HCEC 1CT (cell line): ENCODE data around the gene KIF12.

Experiments used
- DNase-seq: peaks from one replicate; pipeline ENCODE4 v3.0.0-alpha.2; 2017

Gene KIF12

GRCh38 chr9:114123031-114123977, 24.2 kb upstream of the KIF12 start:
- DNase-seq = no peak

- DNase-seq = no peak
Observed at GRCh38 chr9:114122136-114123027, 23.3 kb upstream of the KIF12 start.

DNA sequence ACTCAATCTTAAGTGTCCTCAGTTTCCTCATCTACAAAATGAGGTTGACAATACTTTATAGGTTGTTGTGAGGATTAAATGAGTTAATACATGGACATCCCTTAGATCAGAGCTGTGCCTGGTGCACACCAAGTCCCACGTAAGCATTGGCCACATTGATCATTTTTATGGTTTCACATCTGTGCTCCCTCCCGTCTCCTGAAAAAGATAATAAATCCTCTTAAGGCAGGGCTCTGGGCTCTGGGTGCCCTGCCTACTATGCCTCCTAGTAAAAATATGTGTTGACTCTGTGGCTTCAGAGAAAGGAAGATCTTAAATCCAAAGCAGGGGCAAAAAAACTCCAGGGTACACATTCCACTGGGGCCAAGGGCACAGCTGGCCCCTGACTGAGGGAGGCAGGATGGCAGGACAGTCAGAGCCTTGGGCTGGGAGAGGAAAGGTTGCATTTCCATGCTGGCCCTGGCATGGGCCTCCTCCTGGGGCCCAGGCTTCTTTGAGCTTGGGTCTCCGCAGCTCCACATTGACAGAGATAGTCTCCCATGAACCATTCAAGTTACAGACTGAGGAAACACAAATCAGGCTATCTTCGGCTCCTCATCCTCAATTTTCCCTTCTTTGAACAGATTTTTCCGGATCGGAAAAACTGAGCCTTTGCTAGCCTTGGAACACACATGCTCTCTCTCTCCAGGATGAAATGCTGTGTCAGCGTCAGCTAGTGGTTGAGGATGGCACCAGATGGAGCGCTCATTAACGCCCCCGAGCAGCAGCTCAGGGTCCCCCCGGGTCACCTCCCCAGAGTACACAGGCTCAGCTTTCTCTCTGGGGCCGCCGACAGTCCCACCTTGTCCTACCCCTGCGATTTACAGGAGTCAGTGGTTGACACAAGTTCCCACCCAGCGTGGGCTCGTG, 22.4 kb upstream of the KIF12 start:
- no peak for DNase-seq

DNA sequence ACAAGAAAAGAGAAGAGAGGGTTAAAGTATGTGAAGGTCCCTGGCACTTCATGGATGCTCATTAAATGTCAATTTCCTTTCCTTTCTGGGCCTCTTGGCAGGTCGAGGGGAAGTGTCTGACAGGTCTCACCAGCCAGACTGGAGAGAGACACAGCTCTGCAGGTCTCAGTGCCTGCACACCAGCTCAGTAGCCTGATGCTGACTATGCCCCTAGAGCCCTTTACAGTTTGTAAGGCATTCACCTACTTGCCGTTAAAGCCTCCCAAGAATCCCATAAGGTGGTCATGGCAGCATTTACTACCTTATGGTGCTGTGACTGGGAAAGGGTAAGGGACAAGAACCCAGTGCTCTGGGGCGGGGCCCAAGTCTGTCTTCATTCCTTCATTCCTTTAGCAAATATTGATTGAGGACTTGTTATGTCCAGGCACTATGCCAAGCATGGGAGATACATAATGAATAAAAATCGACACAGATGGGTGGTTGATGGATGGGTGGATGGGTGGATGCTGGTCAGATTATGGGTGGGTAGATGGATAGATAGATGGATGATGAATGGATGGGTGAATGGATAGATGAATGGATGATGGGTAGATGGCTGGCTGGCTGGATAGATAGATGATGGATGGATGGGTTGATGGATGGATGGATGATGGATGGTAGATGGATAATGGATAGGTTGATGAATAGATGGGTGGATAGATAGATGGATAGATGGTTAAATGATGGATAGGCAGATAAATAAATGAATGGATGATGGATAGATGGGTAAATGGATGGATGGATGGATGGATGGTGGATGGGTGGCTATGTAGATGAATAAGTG, 21.3 kb upstream of the KIF12 start:
- DNase-seq = no peak

GRCh38 chr9:114119242-114120191, 20.4 kb upstream of the KIF12 start:
- DNase-seq = no peak

DNA sequence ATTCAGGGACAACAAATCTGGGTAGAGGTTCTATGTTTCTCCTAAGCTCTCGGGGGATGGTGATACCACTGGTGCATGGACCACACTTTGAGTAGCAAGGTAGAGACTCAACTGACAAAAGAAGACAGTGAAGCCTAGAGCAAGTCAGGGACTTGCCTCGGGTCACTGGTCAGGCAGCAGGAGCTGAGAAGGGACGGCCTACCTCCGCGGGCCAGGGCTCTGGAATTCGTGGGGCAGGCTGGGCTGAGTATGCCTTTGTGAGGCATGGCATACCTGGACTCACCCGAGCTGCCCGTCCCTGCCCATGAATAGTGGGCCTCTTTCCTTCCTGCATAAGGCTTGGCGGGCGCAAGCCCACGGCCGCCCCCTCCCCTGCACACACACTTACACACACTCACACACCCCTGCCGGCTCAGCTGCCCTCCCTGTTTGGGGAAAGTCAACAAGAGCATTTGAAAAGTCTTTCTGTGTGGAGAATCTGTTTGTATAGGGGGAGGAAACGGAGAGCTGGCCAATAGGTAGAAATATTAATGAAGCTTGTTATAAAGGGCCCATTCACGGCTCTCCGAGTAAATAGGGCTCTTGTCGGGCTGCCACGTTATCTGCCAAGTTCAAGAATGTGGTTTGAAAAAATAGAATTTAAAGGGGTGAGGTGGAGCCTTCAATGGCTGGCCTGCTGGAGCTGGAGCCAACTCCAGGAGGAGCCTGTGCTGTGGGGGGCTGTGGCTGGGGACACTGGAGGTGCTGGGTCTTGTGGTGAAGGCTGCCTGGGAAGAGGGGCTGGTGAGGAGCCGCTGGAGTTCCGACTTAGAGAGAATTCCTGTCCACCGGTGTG, 19.1 kb upstream of the KIF12 start:
- no peak for DNase-seq

DNA sequence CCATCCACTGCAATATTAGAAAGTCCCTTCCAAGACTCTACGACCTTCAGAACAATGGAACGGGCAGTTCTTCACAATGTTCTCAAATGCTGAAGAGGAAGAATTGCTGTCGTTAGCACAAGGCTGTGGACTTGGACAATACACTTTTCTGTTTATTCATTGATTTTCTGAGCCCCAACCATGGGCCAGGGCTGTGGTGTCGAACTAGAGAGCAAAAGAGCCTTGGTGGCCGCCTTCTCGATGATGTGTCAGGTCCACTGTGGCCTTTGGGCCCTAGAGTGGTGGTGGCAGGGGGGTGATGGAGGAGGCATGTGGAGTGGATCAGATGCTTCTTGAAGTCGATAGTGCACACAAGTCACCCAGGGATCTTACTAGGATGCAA, 18.5 kb upstream of the KIF12 start:
- no peak for DNase-seq

- DNase-seq = no peak
Observed at GRCh38 chr9:114116126-114116747, 17.1 kb upstream of the KIF12 start.

GRCh38 chr9:114115654-114116125, 16.6 kb upstream of the KIF12 start:
- DNase-seq = no peak

DNA sequence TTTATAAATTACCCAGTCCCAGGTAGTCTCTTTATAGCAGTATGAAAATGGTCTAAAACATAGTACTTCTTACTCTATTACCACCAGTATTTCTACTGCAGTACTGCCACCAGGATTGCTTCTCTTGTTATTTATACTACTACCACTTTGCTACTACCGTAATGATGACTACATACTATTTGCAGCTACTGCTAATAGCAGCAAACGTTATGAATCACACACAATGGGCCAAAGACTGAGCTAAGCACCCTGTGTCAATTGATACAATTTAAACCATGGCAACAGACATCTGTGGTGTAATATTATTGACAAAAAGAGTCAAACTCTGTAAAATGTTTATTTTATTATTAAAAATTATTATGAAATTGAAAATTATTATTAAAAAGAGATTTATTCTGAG, 15.3 kb upstream of the KIF12 start:
- peak; percentile 20 for DNase-seq

DNA sequence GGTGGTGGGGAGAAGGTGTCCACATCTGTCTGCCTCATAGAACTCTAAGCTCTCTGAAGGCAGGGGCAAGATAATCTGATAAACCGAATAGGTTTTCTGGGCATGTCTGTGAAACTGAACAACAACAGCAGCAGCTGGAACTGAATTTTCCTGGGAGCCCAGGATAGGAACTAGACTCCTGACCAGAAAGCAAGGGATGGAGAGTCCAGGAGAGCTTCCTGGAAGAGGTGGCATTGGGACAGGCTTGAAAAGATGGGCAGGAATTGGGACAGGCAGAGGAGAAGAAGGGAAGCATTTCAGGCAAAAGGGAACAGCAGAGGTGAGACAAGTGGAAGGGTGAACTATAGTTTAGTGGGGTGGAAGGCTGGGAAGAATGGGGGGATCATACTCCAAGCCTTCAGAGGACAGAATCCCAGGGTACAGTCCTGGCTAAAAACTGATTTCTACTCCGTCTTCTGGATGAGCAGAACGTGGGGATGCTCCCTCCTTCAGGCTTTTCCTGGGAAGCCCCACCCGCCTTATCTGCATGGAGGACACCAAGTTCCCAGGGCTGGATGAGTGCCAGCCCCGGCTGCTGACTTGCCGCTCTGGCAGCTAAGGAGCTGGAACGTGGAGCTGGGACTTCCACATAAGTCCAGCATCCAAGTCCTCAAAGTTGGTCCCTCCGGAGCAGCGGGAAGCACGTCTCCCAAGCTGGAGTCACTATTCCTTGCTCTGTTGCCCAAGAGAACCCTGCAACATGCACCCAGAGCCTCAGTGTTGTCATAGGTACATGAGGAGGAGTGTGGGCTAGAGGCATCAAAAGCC, 13.9 kb upstream of the KIF12 start:
- DNase-seq = peak; percentile 43

DNA sequence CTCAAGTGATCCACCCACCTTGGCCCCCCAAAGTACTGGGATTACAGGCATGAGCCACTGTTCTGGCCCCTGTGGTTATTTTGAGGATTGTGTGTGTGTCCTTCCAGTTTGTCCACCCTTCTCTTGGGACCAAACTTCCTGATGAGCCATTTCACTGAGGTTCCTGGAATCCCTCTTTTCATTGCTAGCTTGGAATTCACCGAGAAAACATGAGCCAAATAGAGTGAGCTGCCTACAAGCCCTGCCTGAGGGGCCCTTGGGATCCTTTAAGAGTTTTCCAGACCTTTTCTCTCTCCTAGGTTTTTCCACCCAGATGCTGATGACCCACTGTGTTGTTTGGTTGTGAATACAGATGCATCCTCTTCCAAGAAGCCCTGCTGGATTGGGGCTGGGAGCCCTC, 13.2 kb upstream of the KIF12 start:
- no peak for DNase-seq

DNA sequence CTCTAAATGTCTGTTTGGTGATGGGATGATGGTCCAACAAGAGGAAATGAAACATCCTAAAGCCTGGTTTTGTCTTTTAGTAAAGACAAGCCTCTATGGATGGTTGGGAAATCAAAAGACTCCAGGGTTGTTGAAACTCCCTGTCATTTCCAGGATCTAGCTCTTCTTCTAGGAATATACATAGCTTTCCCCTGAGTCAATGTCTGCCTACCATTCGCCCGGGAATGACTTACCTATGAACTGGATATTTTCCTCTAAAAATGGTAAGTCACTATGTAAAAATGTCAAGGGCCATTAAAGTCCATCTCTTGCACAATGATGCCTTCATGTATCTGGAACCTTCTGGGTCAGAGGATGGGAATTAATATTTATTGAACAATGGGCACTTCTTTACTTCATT, 11.1 kb upstream of the KIF12 start:
- peak; percentile 84 for DNase-seq

GRCh38 chr9:114109124-114109523, 10.0 kb upstream of the KIF12 start:
- DNase-seq = no peak

DNA sequence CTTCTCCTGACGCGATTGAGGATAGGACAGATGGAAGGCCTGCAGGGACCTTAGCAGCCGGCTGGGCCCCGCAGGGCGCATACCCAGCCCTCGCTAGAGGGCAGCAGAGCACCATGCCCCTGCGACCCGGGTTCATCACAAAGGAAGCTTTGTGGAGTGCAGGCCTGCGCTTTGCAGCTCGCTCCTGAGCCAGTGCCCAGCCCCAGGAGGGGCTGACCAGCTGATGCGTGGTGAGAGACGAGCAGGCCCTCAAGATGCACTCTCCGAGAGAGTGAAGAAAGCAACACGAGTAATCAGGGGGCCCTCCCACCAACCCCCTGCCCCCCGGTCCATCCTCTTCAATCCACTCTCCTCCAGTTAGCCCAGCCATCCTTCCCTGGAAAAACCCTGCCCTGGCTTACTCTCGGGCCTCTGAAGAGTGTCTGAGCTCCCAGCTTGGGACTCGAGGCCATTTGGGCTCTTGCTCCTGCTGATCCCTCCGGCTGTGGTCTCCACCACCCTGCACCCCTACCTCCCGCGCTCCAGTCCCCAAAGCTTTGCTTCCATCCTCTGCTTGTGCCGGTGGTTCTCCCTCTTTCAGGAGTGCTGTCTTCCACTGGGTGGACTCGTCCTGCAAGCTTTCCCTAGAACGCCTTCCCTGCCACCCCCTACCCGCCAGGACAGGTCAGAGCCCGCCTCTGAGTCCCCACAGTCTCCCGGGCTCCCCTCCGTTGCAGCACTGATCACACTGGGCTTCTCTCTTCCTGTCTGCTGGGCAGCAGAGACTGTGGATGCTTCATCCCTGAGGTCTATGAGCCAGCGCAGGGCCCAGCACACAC, 9.1 kb upstream of the KIF12 start:
- DNase-seq = peak; percentile 71

GRCh38 chr9:114107286-114108001, 8.4 kb upstream of the KIF12 start:
- no peak for DNase-seq

DNA sequence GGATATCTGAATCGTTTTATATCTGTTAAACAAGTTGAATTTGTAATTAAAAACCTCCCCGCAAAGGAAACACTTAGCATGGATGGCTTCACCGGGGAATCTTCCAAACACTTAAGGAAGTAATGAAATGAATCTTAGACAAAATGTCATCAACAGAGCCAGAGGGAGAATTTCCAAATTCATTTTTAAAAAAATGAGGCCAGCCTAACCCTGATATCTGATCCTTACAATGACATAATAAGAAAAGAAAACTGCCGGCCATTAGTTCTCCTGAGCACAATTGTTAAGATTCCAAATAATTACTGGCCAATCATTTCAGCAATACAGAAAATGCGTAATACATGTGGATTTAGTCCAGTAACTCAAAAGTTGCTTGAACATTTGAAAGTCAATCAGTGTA, 6.1 kb upstream of the KIF12 start:
- no peak for DNase-seq
